WTC11 (cell line): ENCODE data around the gene SLC38A1. TPM values are rescaled to one million over a fixed set of nuclear protein-coding genes. Genes with fewer than 3 reads are reported as not detected.

Experiments
- ATAC-seq: fragments of 200-7000 bp; cut with Tn5 transposase; 2 replicates; pipeline ENCODE4 v1.10.0; 2021; ENCODE audit warnings: mild to moderate bottlenecking, moderate library complexity
- CTCF ChIA-PET: fragments of 300-600 bp; sonication (Branson Sonifier 250); formaldehyde crosslinking; loops from one replicate; lab custom pipeline; 2021; ENCODE audit warnings: antibody characterized with exemption; lab: Charles Lee
- POLR2A ChIA-PET: fragments of 350-600 bp; sonication (Branson Sonifier 250); formaldehyde crosslinking; loops from one replicate; lab custom pipeline; 2021; ENCODE audit warnings: antibody characterized with exemption; lab: Charles Lee
- DNase-seq: peaks from one replicate; pipeline ENCODE4 v3.0.0; 2021; ENCODE audit warnings: low spot score
- H3K27ac Mint-ChIP-seq: 2 replicates; pipeline ENCODE4 v1.8.0; 2021; ENCODE audit warnings: mixed read lengths
- H3K27me3 Mint-ChIP-seq: 2 replicates; pipeline ENCODE4 v1.8.0; 2021; ENCODE audit warnings: low read depth, mild to moderate bottlenecking, moderate library complexity, mixed read lengths
- H3K36me3 Mint-ChIP-seq: 2 replicates; pipeline ENCODE4 v1.8.0; 2021; ENCODE audit warnings: mixed read lengths
- H3K4me1 Mint-ChIP-seq: 2 replicates; pipeline ENCODE4 v1.8.0; 2022; ENCODE audit warnings: mixed read lengths
- H3K4me3 Mint-ChIP-seq: 2 replicates; pipeline ENCODE4 v1.8.0; 2021; ENCODE audit warnings: mild to moderate bottlenecking, moderate library complexity, mixed read lengths
- H3K9me3 Mint-ChIP-seq: 2 replicates; pipeline ENCODE4 v1.8.0; 2021; ENCODE audit warnings: mixed read lengths
- AFF4 ChIP-seq: sonication (generic); formaldehyde crosslinking; IDR thresholded peaks from 2 replicates; pipeline ENCODE4 v1.8.1; 2023; ENCODE audit warnings: mild to moderate bottlenecking, missing genetic modification reagents, borderline replicate concordance
- CBFB ChIP-seq: sonication (generic); formaldehyde crosslinking; IDR thresholded peaks from 2 replicates; pipeline ENCODE4 v1.8.1; 2022; ENCODE audit warnings: mild to moderate bottlenecking, low read depth, missing genetic modification reagents
- CREM ChIP-seq: sonication (generic); formaldehyde crosslinking; IDR thresholded peaks from 2 replicates; pipeline ENCODE4 v1.8.1; 2022; ENCODE audit warnings: mild to moderate bottlenecking, missing genetic modification reagents, moderate library complexity
- ETV6 ChIP-seq: sonication (generic); formaldehyde crosslinking; IDR thresholded peaks from 2 replicates; pipeline ENCODE4 v1.8.1; 2022; ENCODE audit warnings: mild to moderate bottlenecking, missing genetic modification reagents
- FOXJ3 ChIP-seq: sonication (generic); formaldehyde crosslinking; IDR thresholded peaks from 2 replicates; pipeline ENCODE4 v1.9.0; 2021; ENCODE audit warnings: missing genetic modification reagents, mild to moderate bottlenecking, borderline replicate concordance
- FOXK1 ChIP-seq: sonication (generic); formaldehyde crosslinking; IDR thresholded peaks from 2 replicates; pipeline ENCODE4 v1.8.0; 2022; ENCODE audit warnings: mild to moderate bottlenecking, moderate library complexity, missing genetic modification reagents
- IRF2 ChIP-seq: sonication (generic); formaldehyde crosslinking; IDR thresholded peaks from 2 replicates; pipeline ENCODE4 v1.8.0; 2022; ENCODE audit warnings: low read depth, missing genetic modification reagents, borderline replicate concordance
- MAX ChIP-seq: sonication (generic); formaldehyde crosslinking; IDR thresholded peaks from 2 replicates; pipeline ENCODE4 v1.8.0; 2022; ENCODE audit warnings: mild to moderate bottlenecking, missing genetic modification reagents
- NFATC4 ChIP-seq: fragments of 250-450 bp; sonication (Bioruptor Pico); IDR thresholded peaks from 2 replicates; pipeline ENCODE4 v1.9.0; 2021; ENCODE audit warnings: mild to moderate bottlenecking
- PRRX2 ChIP-seq: fragments of 250-450 bp; sonication (Bioruptor Pico); IDR thresholded peaks from 2 replicates; pipeline ENCODE4 v1.8.0; 2021; ENCODE audit warnings: mild to moderate bottlenecking
- RELA ChIP-seq: sonication (generic); formaldehyde crosslinking; IDR thresholded peaks from 2 replicates; pipeline ENCODE4 v1.8.1; 2022; ENCODE audit warnings: missing genetic modification reagents, mild to moderate bottlenecking, borderline replicate concordance
- SOX15 ChIP-seq: fragments of 250-450 bp; sonication (Bioruptor Pico); IDR thresholded peaks from 2 replicates; pipeline ENCODE4 v1.9.0; 2021; ENCODE audit warnings: mild to moderate bottlenecking
- TCF7 ChIP-seq: sonication (generic); formaldehyde crosslinking; IDR thresholded peaks from 2 replicates; pipeline ENCODE4 v1.8.0; 2022; ENCODE audit warnings: mild to moderate bottlenecking, low read depth, missing genetic modification reagents, moderate library complexity
- ZNF416 ChIP-seq: fragments of 250-450 bp; sonication (Bioruptor Pico); IDR thresholded peaks from 2 replicates; pipeline ENCODE4 v1.9.0; 2021; ENCODE audit warnings: mild to moderate bottlenecking, inconsistent platforms
- ZNF425 ChIP-seq: fragments of 250-450 bp; sonication (Bioruptor Pico); conservative IDR thresholded peaks from 2 replicates; pipeline ENCODE4 v1.9.0; 2021; ENCODE audit warnings: mild to moderate bottlenecking
- total RNA-seq: library from RNA; stranded (reverse); gene quantifications from 3 replicates; pipeline ENCODE4 v1.2.3, GENCODE V29; 2021
- TF ChIP-seq, protein P1 (sequence below): sonication (generic); formaldehyde crosslinking; IDR thresholded peaks from 2 replicates; pipeline ENCODE4 v1.8.0; 2023; ENCODE audit warnings: mild to moderate bottlenecking, missing genetic modification reagents
- TF ChIP-seq, protein P2 (sequence below): sonication (generic); formaldehyde crosslinking; IDR thresholded peaks from 2 replicates; pipeline ENCODE4 v1.8.1; 2022; ENCODE audit warnings: low read depth, missing genetic modification reagents, borderline replicate concordance
- TF ChIP-seq, protein P3 (sequence below): sonication (generic); formaldehyde crosslinking; IDR thresholded peaks from 2 replicates; pipeline ENCODE4 v1.8.1; 2023; ENCODE audit warnings: mild to moderate bottlenecking, moderate library complexity, missing genetic modification reagents

The SLC38A1 gene
- total RNA-seq, 1 experiment from 2014 or later = 179 TPM

DNA sequence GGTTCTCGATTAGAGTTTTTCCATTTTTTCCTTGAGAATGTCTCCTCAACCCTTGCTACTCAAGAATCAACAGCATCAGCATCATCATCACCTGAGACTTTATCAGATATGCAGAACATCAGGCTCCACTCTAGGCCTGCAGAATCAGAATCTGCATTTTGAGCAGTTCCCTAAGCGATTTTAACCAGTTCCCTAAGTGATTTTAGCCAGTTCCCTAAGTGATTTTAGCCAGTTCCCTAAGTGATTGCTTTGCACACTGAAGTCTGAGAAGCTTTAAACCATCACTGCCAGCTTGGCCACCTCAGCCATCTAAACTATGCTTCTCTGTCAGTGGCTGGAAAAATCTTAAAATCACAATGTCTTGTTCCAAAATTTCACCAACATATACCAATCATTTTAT lies 29.4 kb upstream of the SLC38A1 start (continued):
- TF ChIP-seq AFF4 (CRISPR knock-in tag) (no peak), ZNF425 (no peak), TCF7 (CRISPR knock-in tag) (no peak)

- TF ChIP-seq PRRX2 (no peak), RELA (CRISPR knock-in tag) (no peak), FOXJ3 (no peak), SOX15 (CRISPR knock-in tag) (no peak), CBFB (CRISPR knock-in tag) (no peak), MAX (no peak), ZNF416 (CRISPR knock-in tag) (no peak), NFATC4 (CRISPR knock-in tag) (no peak), AFF4 (CRISPR knock-in tag) (no peak), CREM (no peak), ETV6 (CRISPR knock-in tag) (no peak), IRF2 (no peak), FOXK1 (CRISPR knock-in tag) (no peak)
- TF ChIP-seq, protein P1, sequence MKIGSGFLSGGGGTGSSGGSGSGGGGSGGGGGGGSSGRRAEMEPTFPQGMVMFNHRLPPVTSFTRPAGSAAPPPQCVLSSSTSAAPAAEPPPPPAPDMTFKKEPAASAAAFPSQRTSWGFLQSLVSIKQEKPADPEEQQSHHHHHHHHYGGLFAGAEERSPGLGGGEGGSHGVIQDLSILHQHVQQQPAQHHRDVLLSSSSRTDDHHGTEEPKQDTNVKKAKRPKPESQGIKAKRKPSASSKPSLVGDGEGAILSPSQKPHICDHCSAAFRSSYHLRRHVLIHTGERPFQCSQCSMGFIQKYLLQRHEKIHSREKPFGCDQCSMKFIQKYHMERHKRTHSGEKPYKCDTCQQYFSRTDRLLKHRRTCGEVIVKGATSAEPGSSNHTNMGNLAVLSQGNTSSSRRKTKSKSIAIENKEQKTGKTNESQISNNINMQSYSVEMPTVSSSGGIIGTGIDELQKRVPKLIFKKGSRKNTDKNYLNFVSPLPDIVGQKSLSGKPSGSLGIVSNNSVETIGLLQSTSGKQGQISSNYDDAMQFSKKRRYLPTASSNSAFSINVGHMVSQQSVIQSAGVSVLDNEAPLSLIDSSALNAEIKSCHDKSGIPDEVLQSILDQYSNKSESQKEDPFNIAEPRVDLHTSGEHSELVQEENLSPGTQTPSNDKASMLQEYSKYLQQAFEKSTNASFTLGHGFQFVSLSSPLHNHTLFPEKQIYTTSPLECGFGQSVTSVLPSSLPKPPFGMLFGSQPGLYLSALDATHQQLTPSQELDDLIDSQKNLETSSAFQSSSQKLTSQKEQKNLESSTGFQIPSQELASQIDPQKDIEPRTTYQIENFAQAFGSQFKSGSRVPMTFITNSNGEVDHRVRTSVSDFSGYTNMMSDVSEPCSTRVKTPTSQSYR (CRISPR knock-in tag) = no peak
- TF ChIP-seq, protein P2, sequence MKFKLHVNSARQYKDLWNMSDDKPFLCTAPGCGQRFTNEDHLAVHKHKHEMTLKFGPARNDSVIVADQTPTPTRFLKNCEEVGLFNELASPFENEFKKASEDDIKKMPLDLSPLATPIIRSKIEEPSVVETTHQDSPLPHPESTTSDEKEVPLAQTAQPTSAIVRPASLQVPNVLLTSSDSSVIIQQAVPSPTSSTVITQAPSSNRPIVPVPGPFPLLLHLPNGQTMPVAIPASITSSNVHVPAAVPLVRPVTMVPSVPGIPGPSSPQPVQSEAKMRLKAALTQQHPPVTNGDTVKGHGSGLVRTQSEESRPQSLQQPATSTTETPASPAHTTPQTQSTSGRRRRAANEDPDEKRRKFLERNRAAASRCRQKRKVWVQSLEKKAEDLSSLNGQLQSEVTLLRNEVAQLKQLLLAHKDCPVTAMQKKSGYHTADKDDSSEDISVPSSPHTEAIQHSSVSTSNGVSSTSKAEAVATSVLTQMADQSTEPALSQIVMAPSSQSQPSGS = no peak
- TF ChIP-seq, protein P3, sequence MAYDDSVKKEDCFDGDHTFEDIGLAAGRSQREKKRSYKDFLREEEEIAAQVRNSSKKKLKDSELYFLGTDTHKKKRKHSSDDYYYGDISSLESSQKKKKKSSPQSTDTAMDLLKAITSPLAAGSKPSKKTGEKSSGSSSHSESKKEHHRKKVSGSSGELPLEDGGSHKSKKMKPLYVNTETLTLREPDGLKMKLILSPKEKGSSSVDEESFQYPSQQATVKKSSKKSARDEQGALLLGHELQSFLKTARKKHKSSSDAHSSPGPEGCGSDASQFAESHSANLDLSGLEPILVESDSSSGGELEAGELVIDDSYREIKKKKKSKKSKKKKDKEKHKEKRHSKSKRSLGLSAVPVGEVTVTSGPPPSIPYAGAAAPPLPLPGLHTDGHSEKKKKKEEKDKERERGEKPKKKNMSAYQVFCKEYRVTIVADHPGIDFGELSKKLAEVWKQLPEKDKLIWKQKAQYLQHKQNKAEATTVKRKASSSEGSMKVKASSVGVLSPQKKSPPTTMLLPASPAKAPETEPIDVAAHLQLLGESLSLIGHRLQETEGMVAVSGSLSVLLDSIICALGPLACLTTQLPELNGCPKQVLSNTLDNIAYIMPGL (CRISPR knock-in tag) = no peak
- Mint-ChIP-seq H3K27ac (no peak overlapping the region), H3K9me3 (peaks cover 15% of the 10 kb centered on the region), H3K27me3 (peaks cover 28% of the 10 kb centered on the region), H3K4me1 (peaks cover 17% of the 10 kb centered on the region), H3K4me3 (no peak overlapping the region), H3K36me3 (peaks cover 12% of the 10 kb centered on the region)
- ATAC-seq = no peak
- no peak for DNase-seq
- CTCF ChIA-PET = no interaction called here
- POLR2A ChIA-PET = no interaction called here
Observed at GRCh38 chr12:46296822-46297221, 28.0 kb upstream of the SLC38A1 start.
